Adrenal gland (tissue), 12 donors: ENCODE measurements around the gene TMEM200C. TPM values are rescaled to one million over a fixed set of nuclear protein-coding genes. Genes with fewer than 3 reads are reported as not detected.
"Not testable (repeated sequence)": the region's sequence is repeated elsewhere in the genome, so short reads cannot be mapped to it uniquely, and the experiment has no call there.

Source experiments
- DNase-seq, 7 donors: peaks; one replicate each; pipeline ENCODE4 v3.0.0-alpha.2; 2019 to 2020
- H3K27ac ChIP-seq, 5 donors: fragments of 200-600 bp; sonication (generic) in 4 of 5; 1 replicate in 3 of 5; 2 replicates in 2 of 5; pipeline versions ENCODE4 v1.5.1 to v1.8.0; 2016 to 2020; ENCODE audit warnings: mild to moderate bottlenecking in 1 of 5
- H3K27me3 ChIP-seq: fragments of 200-600 bp; 2 replicates; pipeline ENCODE4 v1.8.0; 2021
- H3K36me3 ChIP-seq, 2 donors: fragments of 200-600 bp; replicated peaks in 1 of 2; 1 replicate in 1 of 2; 2 replicates in 1 of 2; pipeline versions ENCODE4 v1.5.1 to v1.8.0; 2018 to 2022
- H3K4me1 ChIP-seq, 2 donors: fragments of 200-600 bp; replicated peaks in 1 of 2; 1 replicate in 1 of 2; 2 replicates in 1 of 2; pipeline versions ENCODE4 v1.5.1 to v1.8.0; 2018 to 2021
- H3K4me3 ChIP-seq, 4 donors: fragments of 200-600 bp; sonication (generic) in 3 of 4; one replicate each; pipeline ENCODE4 v1.5.1; 2016 to 2018
- H3K9me3 ChIP-seq, 3 donors: fragments of 200-600 bp; sonication (generic) in 1 of 3; replicated peaks in 1 of 3; 1 replicate in 2 of 3; 2 replicates in 1 of 3; pipeline versions ENCODE4 v1.5.1 to v1.8.0; 2016 to 2021
- POLR2A ChIP-seq, 2 donors: fragments of 450-650 bp; IDR thresholded peaks; one replicate each; pipeline ENCODE4 v1.6.1; 2017; ENCODE audit warnings: antibody characterized with exemption in 2 of 2, mild to moderate bottlenecking in 2 of 2, moderate library complexity in 1 of 2
- WGBS, 4 donors: extraction: QIAGEN DNeasy Blood & Tissue Kit in 2 of 4; methylation state at CpG; one replicate each; pipeline versions ENCODE4 v1.1.5 to v1.1.7; 2013 to 2017; 5-methylcytosine and 5-hydroxymethylcytosine counted together
- intact Hi-C, 2 donors: fragments of 100-400 bp; cut with DNase I; formaldehyde crosslinking; loops; one replicate each; pipeline versions ENCODE4 v1.14.1 to v1.15.0; 2022 to 2023
- polyA plus RNA-seq, 3 donors: library from polyadenylated mRNA; stranded (reverse); fragments of 200-250 nt in 2 of 3; fragments of 350-450 nt in 1 of 3; fragmentation: Illumina TruSeq in 1 of 3; extraction: RNeasy Lipid Tissue Mini Kit (QIAGEN cat#74804) in 1 of 3; gene quantifications; one replicate each; pipeline ENCODE4 v1.2.3, GENCODE V29; 2013 to 2014
- total RNA-seq, 9 donors: library from RNA; depleted of rRNA in 4 of 9; stranded (reverse); fragments of >200 nt in 4 of 9; fragments of 120-200 nt in 1 of 9; fragmentation: NEBNext Ultra II Directional in 1 of 9; extraction: Animal tissue kit (Norgen Biotek cat#: 25700) in 1 of 9; gene quantifications; one replicate each; pipeline versions ENCODE4 v1.1.0 to v1.2.4, GENCODE V29; 2013 to 2023
- TF ChIP-seq, protein P1 (sequence below), 6 experiments: fragments of 450-650 bp in 4 of 6; fragments of 200-600 bp in 2 of 6; sonication (generic) in 1 of 6; IDR thresholded peaks; 1 replicate in 5 of 6; 2 replicates in 1 of 6; pipeline versions ENCODE4 v1.5.1 to v1.8.0; 2016 to 2021; ENCODE audit warnings: antibody characterized with exemption in 6 of 6, mild to moderate bottlenecking in 2 of 6, moderate library complexity in 1 of 6
- donor health status: healthy with polysubstance abuse.
- donor health status: Bipolar disorder and iron deficiency.
- donor health status: DM: yes; HTN: yes; CAD: no.
- donor health status: DM: no; HTN: no; CAD: no.
- donor health status: DM: no; HTN: no; CAD: no.
- donor health status: DM: yes; HTN: yes; CAD: no.

TMEM200C gene
- total and polyA plus RNA-seq, 12 donors: 0.06 to 42.4 (median 8.1) TPM

DNA sequence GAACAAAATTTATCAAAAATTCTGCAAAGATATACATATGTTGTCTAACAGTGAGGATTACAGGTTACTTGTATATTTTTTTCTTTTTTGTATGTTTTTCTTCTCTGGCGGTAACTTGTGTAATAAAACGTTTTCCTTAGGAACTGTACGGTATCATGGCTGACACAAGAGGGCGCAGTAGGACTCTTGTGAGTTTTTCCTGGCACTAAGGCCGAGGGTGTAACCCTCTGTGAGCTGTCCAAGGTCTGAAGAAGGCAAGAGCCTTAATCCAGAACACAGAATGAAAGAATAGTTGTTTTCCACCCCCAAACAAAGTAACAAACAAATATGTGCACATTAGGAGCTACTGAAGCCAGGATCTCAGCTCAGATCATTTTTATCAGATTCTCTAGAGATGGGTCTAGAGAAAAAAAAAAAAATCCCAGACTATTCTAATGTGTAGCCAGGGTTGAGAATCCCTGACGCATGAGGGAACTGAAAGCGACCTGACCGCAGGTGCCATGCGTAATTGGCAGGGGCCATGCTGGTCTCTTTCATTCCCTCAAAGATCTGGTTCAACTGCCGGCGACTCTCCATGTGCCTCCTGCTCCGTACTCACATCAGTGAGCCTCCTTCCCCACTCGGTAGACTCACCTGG lies 27.0 kb downstream of the TMEM200C start:
- peak; percentile 80 to 91 (median 84) for DNase-seq
- WGBS, 4 donors: 34 to 40% (median 39%) methylated on average over 12 to 13 of the region's 13 CpGs
- no peaks in the 10 kb centered on the region for H3K27me3 ChIP-seq
- H3K36me3 ChIP-seq: no peaks in the 10 kb centered on the region
- TF ChIP-seq POLR2A (IDR thresholded peaks at IDR 0.05): no peak
- TF ChIP-seq, protein P1, sequence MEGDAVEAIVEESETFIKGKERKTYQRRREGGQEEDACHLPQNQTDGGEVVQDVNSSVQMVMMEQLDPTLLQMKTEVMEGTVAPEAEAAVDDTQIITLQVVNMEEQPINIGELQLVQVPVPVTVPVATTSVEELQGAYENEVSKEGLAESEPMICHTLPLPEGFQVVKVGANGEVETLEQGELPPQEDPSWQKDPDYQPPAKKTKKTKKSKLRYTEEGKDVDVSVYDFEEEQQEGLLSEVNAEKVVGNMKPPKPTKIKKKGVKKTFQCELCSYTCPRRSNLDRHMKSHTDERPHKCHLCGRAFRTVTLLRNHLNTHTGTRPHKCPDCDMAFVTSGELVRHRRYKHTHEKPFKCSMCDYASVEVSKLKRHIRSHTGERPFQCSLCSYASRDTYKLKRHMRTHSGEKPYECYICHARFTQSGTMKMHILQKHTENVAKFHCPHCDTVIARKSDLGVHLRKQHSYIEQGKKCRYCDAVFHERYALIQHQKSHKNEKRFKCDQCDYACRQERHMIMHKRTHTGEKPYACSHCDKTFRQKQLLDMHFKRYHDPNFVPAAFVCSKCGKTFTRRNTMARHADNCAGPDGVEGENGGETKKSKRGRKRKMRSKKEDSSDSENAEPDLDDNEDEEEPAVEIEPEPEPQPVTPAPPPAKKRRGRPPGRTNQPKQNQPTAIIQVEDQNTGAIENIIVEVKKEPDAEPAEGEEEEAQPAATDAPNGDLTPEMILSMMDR (IDR thresholded peaks at IDR 0.05): peak; percentile 69 to 89 (median 84)
- H3K27ac ChIP-seq: no peak overlapping the region
- no peaks in the 10 kb centered on the region for H3K9me3 ChIP-seq
- no peaks in the 10 kb centered on the region for H3K4me1 ChIP-seq
- intact Hi-C loops: no loop called here
- H3K4me3 ChIP-seq: no peak overlapping the region

DNA sequence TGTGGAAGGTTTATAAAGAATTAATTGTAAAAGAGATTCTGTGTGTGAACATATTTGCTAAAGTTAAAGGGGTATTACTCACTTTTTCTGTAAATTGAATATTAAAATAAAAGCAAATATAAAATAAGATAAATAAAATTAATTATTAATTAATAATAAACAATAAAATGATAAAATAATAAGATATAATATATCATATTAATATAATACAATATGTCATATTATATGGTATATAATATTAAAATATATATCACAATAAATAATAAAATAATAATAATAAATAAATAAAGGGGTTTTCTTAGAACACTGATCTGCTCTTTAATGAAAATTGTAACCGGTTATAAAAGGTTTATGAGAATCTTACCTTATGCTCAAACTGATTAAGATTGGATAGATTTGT lies 29.8 kb downstream of the TMEM200C start:
- 73 to 91% (median 85%) methylated on average over 1 of the region's 1 CpG for whole genome bisulfite sequencing, 4 donors
- no peaks in the 10 kb centered on the region for H3K4me1 ChIP-seq
- TF ChIP-seq POLR2A (IDR thresholded peaks at IDR 0.05): no peak
- TF ChIP-seq, protein P1 (IDR thresholded peaks at IDR 0.05): no peak
- H3K27ac ChIP-seq: no peak overlapping the region
- no peaks in the 10 kb centered on the region for H3K27me3 ChIP-seq
- H3K4me3 ChIP-seq: no peak overlapping the region
- intact Hi-C loops: no loop called here
- no peaks in the 10 kb centered on the region for H3K9me3 ChIP-seq
- H3K36me3 ChIP-seq: no peaks in the 10 kb centered on the region
- no peak for DNase-seq

DNA sequence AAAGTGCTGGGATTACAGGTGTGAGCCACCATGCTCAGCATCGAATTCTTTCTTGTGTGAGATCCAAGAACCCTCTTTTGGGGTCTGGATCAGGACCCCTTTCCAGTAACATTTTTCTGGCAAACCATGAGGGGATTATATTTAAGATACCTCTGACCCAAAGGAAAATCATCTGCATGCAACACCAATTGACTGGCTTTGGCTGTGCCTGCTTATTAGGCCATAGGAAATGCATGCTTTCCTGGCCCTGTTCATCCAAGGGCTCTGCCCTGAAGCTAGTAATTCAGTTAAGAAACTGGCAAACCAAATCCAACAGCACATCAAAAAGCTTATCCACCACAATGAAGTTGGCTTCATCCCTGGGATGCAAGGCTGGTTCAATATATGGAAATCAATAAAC lies 33.2 kb downstream of the TMEM200C start:
- H3K36me3 ChIP-seq, H3K27ac ChIP-seq, H3K4me3 ChIP-seq, H3K9me3 ChIP-seq, H3K27me3 ChIP-seq, intact Hi-C loops, H3K4me1 ChIP-seq, DNase-seq: not testable (repeated sequence)
- WGBS, 4 donors: 38 to 82% (median 58%) methylated on average over 1 of the region's 1 CpG

DNA sequence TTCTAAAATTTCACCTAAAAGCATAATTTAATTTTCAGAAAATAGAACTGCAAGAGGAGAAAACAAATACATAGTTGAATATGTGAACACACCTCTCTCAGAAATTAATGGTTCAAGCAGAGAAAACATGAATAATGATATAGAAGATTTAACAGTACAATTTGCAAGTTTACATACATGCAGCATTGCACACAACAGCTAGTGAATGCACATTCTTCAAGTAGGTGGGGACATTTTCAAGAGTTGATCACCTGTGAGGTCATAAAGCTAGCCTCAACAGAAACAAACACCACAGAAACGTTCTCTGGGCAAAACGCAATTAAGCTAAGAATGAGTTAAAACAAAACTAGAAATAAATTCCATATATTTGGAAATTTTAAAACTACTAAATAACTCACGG lies 38.1 kb downstream of the TMEM200C start:
- Histone ChIP-seq H3K4me3 (no peak overlapping the region), H3K27me3 (no peaks in the 10 kb centered on the region), H3K9me3 (no peaks in the 10 kb centered on the region), H3K36me3 (no peaks in the 10 kb centered on the region), H3K27ac (no peak overlapping the region), H3K4me1 (no peaks in the 10 kb centered on the region)
- TF ChIP-seq POLR2A (IDR thresholded peaks at IDR 0.05): no peak
- TF ChIP-seq, protein P1 (IDR thresholded peaks at IDR 0.05): no peak
- intact Hi-C loops: no loop called here
- 54 to 56% (median 55%) methylated on average over 3 of the region's 3 CpGs for WGBS, 4 donors
- DNase-seq: no peak

DNA sequence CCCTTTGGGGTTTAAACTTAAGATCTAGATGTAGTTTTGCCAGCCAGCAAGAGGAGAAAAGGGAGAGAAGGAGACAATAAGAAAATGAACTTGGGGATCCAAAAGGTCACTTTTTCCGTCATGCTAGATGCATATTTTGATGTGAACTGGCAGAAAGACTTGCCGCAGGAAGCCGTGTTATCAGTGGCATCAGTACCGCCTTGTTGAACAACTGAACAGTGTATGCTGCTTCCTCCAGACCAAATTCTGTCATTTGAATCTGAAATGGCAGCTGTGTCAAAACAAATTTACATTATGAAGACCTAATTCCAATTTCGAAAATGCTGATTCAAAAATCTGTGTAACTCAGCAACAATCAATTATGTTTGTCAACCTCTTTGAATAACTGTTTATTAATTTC lies 42.1 kb downstream of the TMEM200C start:
- no peaks in the 10 kb centered on the region for H3K4me1 ChIP-seq
- no peak overlapping the region for H3K27ac ChIP-seq
- H3K36me3 ChIP-seq: no peaks in the 10 kb centered on the region
- H3K9me3 ChIP-seq: no peaks in the 10 kb centered on the region
- intact Hi-C loops: no loop called here
- 63 to 75% (median 68%) methylated on average over 5 of the region's 5 CpGs for WGBS, 4 donors
- no peak for TF ChIP-seq POLR2A (IDR thresholded peaks at IDR 0.05)
- TF ChIP-seq, protein P1 (IDR thresholded peaks at IDR 0.05): no peak
- no peak overlapping the region for H3K4me3 ChIP-seq
- H3K27me3 ChIP-seq: no peaks in the 10 kb centered on the region
- DNase-seq: no peak
